GM19240 (cell line): ENCODE measurements around the gene MRPS27.

Experiments used
- DNase-seq: peaks from one replicate; pipeline ENCODE4 v3.0.0; 2011; ENCODE audit warnings: low spot score; ENCODE audit not compliant: insufficient read length

MRPS27 gene

DNA sequence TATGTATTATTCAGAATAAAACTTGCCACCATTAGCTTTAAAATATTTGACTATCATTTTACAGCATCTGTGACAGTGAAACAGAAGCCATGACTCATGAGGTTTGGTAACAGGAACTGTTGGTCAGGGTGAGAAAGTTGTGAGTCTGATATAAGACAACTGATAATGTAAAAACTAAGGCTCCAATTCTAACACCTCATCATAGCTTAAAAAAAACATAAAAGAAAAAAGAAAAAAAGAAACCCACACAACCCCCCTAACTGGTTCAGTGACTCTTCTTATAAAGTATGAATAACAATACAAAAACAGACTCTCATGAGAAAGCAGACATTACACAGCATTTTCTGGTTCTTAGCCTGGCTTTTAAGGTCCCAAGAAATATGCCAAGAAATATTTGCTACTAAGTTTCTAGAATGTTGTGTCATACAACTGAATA is 85.8 kb downstream of the MRPS27 start:
- DNase-seq: peak; percentile 30

DNA sequence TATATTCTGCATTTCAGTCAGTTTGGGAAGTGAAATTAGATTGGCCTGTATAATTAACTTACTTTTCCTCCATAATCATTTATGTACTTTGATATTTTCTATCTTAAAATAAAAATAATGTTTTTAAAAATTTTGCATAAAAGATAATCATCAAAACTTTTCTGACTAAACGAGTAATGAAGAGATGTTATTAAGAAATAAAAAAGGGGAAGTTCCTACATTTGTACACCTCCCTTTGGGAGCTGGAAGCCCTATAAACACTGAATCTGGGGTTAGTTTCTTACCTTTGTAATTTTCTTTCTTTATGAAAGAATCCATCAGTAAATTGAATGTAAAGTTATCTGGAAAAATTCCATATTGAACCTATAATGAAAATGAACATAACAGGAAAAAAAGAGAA is 86.2 kb downstream of the MRPS27 start:
- no peak for DNase-seq

DNA sequence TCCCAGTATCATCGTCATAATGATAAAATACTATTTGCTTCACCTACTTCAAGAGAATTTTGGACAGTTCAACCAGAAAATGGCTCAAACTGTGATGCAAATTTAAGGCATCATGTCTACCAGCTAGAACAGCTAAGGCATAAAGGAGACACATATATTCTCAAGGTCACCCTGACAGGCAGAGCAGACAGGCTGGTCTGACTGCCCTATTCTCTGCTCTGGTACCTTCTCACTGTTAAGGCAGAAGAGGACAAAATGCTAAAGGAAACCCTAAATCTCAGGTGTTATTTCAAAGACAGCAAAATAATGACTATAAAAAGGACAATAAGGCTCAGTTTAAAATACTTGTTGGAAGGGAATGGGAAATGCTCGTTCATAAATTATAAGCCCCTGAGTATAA is 87.2 kb downstream of the MRPS27 start:
- no peak for DNase-seq

DNA sequence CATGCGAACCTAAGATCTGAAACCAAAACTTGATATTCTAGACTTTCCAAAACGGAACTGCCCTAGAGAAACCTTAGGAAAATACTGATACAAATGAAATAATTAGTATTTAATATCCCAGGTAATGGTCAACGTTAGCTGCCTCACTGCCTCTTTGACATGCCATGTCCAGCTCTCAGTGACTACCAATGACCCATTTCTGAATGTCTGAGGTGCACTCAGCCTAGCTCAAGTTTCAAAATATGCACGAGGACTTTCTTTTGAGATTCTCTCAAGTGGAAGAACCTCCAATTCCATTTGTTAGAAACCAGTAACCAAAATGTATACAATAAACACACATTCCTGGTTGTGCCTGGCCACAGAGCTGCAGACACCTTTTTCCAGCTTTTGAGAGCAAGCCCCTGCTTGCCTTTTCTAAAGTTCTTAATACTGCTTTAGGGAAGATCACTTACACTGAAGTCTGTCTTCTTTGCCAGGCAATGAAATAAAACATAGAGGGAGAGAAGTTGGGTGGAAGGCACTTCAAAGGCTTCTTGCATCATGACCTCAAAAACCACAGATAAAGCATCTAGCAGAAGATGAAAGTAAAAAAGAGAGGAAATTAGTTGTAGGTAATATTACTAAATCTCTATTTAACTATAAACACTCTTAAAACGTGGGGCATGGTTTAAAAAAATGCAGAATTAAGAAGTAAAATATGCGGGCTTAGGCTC is 87.9 kb downstream of the MRPS27 start:
- DNase-seq: no peak

DNA sequence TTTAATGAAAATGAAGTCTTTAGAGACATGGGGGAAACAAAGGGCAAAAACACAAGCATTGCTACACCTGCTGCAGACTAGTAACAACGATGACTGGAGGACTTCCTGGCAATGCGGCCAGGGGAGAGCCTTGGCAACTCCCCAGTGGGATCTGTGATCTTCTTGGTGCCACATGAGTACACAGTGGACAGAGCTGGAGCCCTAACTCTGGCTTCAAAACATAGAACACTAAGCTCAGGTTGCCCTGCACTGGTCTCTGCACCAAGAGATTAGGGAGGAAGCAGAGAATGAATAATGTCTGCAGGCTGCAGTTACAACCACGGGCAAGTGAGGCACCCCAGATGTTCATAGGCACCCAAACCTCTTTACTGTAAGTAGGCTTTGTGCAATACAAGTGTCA is 91.1 kb downstream of the MRPS27 start:
- DNase-seq: no peak

DNA sequence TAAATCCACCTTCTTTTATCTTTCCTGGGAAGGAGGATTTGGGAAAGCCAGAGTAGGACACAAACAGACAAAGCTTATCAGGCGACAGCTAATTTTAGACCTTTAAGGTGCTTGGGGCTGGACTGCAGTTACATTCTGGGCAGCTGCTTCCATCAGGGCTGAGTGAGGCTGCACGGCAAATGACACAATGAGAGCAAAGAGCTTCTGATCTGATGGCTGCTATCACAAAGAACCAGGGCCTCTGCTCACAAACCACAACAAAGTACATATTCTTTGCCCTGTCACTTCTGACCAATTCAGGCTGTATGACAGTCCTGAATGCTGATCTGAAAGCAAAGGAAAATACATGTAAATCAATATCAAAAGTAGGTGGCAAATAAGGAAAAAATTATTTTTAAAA is 93.1 kb downstream of the MRPS27 start:
- no peak for DNase-seq

DNA sequence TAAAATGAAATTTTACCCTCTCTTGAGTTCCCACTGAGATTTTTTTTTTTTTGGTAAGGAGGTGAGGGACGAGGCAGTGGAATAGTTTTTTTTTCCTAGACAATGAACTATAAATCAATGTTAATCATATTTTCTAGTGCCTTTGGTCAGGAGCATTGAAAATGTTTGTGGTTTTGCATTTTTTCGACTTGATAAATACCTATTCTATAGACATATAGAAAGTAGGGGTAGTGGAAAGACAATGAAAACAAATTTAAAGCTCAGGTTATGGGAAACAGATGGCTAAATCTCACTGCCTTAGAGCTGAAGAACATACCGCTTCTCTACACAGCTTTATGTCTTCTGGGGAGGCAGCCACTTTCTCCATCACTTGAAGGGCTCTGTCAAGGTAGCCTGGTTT is 94.3 kb downstream of the MRPS27 start:
- DNase-seq: no peak

DNA sequence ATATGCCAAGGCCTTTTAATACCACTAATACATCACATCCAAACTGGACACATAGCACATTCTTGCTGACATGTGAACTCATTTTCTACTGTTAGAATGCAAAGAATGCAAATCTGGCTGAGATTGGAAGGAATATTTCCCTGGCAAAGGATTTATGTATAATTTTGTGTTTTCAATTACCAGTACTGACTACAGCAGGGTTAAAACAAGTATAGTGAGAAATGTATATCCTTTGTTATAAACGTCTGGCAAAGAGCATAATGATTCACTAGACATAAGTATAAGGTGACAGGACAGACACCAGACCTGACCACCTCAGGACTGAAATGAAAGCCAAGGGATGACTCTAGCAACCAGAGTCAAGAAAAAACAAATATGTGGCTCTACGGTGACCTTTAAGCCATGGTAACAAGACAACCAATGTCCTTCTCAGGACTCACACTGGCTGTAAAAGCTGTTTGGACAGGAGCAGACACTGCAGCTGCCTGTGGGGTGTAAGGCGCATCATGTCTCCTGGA is 95.0 kb downstream of the MRPS27 start:
- no peak for DNase-seq

DNA sequence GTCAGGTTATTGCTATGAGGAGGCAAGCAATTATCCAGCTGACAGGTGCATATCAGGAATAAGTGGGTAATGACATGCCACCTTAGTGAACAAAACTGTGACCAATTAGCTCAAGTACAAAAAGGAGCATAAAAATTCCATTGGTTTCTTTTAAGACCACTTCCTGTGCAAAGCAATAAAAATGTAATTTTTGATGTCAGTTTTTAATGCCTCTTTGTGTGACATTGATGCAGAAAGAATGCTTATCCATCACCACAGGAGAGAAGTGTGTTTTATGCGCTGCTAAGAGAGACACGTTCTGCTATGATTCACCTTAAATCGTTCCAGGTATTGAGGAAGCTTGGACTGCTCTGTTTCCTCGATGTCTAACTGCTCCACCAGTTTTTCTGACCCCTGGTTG is 96.7 kb downstream of the MRPS27 start:
- no peak for DNase-seq

DNA sequence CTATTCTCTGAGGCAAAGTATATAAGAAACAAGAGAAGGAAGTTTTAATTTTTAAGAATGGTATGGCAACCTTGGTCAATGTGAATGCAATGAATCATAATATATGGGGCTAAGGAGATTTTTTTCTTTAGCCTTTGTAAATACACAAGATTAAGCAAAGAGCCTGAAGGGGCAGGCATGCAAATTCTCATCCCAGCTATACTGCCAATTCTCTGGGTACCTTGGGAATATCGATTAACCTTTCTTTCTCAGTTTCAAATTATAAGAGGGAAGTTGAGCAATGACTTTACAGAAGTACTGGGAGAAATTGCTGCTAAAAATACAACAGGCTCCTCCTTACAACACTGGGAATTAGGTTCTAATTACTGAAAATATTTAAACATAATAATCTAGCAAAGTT is 97.5 kb downstream of the MRPS27 start:
- DNase-seq: no peak

DNA sequence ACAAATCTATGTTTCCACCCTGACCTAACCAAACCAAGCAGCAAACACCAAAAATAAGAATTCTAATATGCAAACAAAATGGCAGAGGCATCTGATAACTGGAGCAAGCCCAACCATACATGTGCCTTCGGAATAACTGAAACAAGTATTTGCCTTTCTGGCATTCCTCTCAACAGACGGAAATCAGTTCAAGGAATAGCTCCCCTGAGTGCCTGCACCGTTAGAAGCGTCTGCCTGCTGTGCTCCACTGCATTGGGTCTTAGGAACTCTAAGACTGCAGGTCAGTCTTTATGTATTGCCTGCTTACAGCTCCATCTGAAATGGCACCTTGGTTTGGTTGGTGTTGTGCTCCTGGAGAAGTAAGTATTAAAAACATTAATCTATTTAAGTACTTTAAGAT is 98.5 kb downstream of the MRPS27 start:
- DNase-seq: no peak

DNA sequence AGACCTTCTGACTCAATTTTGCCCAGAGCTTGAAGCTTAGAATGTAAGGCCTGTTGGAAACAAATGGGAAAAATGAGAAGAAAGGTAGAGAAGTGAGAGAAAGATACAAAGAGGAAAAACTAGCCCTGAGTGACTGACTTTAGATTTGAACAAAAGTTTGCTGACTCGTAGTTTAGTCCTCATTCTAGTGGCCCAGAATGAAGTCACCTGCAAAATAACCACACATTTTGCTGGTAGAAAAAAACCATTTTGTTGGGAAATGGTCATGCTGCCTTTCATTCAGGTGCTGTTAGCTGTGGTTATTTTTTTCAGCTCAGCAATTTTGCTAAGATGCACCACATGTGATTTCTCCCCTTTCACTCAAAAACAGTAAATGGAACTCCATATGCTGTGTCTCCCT is 98.9 kb downstream of the MRPS27 start:
- DNase-seq: no peak

DNA sequence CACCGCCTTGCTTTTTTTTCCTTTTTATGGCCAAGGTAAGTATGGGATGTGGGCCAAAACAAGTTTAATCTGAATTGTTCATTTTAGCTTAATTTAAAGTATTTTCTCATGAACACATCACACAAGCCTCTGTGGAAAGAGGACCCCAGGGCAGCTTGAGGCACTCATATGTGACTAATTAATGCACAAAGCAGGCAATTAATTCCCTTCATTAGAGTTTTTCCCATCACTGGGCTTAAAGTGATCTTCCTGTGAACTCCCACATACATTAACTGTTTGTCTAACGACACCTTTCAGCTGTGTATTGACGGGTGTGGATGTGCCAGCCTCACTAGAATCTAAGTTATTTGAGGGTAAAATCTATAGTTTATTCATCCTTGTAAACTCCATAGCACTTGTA is 103.3 kb downstream of the MRPS27 start:
- no peak for DNase-seq

DNA sequence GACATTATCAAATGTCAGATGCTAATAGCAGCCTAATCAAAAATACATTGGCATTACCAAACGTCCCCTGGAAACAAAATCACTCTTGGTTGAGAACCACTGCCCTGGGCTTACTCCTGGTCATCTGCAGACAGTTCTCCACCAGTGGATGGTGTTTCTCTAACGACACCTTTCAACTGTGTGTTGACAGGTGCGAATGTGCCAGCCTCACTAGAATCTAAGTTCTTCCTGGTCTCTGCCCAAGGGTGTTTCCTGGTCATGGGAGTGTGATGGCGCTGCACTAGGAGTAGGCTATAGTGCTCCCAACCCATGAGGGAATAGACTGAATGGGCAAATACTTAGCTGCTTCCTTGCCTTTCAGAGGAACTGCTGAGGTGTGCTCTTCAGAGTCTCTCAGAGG is 105.9 kb downstream of the MRPS27 start:
- no peak for DNase-seq

DNA sequence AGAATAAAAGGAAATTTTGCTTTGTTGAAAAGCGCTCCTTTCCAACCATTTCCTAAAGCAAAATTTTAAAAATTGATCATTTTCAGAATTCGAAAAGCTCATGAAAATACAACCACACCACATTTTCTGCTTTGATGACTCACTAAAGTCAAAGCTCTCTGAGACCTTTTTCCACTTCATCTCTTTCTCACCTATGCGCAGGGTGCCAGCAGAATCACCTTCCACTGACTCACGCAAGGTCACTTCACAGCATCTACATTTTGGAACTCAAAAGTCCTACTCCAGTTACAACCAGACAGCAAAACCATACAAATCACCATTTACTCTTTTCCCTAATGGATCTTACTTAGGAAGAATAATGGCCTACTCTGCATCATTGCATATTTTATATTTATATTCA is 106.6 kb downstream of the MRPS27 start:
- DNase-seq: no peak

DNA sequence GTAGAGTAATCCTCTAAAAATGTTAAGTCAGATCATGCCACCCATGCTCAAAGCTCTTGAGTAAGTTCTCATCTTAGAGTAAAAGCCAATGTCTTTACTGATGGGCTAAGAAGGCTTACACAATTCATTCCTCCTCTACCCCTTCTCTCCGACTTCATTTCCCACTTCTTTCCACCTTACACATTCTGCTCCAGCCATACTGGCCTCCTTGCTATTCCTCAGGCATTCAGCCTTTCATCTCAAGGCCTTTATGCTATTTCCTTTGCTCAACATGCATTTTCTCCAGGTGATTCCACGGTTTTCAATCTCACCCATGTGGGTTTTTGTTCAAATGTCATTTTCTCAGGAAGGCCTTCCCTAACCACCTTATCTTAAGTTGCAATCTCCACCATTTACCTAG is 107.9 kb downstream of the MRPS27 start:
- no peak for DNase-seq

DNA sequence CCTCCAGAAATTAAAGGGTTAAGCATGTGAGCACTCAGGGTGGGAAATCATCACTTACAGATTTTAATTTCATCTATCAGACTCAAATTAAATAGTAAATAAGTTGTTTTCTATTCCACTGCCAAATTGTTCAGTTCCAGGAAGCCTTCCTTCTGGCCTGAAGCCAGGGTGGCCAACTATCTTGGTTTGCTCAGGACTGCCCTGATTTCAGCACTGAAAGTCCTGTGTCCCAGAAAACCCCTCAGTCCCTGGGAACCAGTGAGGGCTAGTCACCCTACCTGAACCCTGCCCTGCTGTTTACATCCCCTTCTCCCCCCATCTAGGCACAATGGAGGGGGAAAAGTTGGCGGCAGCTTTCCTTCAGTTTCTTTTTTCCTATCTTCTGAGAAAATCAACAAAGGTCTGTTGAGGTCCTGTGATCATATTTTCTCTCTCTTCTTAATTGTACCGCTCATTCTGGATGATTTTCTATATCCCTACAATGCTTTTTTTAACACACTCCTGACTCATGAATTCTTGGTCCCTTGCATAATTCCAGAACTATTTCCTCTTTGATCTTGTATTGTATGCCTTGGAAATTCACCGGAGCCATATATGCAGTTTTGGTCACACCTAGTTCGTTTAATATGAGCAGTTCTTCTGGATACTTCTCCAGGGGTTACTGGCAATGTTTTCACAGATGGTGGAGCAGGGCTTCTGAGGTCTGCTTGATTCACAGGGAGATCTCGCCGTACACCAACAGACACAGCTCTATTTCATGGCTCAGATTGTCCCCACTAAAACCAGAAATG is 109.0 kb downstream of the MRPS27 start:
- DNase-seq: no peak

DNA sequence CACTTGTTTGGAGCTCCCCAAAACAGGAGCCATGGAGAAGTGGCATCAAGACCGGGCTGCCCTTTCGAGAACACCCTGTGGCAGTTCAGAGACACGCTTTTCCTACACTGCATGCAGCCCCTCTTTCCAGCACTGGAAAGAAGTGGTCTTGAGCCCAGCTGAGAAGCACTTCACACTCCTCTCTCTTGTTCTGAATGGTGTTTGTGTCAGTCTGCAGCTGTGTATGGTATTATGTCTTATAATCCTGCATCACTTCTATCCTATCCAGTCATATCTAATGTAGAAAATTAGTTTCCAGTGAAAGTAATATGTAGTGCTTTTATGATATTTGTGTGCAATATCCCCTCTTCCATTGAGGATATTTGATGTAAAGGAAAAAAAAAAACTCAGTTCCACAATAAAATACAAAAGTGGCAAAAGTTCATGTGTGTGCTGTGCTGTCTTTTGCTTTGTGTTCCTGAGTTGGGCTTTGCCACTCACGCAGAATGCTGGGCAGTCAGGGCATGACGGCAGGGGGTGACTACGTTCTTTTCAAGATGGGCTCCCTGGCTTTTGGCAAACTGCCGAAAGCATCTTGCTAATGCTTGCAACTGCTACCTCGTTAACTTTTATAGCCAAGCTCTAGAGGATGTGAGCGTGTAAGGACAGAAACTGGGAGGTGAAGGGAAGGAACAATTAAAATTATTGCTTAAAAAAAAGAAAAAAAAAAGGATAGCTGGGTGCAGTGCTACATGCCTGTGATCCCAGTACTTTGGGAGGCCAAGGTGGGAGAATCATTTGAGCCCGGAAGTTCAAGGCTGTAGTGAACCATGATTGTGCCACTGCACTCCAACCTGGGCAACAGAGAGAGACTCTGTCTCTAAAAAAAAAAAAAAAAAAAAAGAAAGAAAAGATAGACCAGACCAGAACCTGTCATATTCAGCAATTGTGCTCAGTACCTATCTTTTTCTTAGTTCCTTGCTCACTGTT is 110.6 kb downstream of the MRPS27 start:
- DNase-seq: no peak

DNA sequence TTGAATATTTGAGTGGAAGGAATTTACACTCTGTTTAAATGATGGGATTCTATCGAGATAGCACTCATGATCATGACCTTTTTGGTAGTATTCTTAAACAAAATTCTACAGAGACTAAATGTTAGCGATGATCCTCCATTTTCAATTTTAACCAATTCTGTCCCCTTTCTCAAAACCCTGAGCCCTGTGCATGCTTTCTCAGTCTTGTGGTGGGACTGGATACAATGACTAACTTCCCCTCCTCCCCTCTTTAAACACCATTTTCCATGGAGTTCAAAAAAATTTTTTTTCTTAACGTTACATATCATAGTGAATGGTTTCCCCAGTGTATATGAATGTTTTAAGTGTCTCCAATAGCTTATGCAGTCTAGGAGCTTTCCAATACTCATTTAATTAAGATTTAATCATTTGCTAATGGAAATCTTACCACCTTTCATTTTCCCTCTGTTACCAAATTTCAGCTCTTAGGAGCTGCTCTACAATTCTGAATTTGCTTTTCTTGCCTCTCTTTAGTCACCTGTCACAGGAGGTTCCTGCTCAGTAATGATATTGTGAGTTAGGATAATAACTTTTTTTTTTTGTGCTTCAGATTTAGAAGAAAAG is 111.6 kb downstream of the MRPS27 start:
- no peak for DNase-seq

DNA sequence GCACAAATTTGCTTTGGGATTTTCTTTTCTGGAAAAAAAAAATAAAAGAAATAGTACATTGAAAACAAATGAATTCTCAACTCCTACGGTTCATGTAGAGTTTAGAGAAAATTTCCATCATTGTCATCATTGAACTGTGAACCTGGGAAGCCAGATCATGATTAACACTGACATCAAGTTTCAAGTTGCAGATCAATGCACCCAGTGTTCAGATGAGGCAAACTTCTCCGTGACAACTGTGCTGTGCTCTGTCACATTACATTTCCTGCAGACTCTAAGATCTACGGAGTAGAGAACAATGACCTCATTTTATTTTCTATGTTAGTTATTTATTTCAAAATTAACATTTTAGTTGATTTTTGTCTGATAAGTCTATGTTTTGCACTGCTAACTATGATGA is 113.0 kb downstream of the MRPS27 start:
- DNase-seq: no peak

DNA sequence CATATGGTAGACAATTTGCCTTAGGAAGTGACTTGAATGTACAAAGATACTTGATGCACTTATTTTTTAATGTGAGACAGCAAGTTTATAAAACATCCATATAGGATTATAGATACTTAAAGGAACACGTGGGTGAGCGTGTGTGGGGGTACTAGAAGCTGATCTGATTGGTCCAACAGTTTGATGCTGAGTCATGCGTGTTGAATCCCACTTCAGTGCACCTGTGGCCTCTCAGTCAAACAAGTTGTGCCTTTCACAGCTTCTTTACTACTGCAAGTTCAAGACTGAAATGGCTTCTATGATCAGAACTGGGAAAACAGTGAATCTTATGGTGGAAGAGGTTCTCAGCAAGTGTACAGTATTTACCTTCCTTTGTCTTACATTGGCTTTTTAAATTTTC is 113.9 kb downstream of the MRPS27 start:
- DNase-seq: no peak
